SU-DHL-6 (cell line): ENCODE data around the gene VWA8.

ENCODE experiments used
- H2AFZ ChIP-seq: fragments of 200-600 bp; sonication (generic); 2 replicates; pipeline ENCODE4 v1.6.1; 2014; ENCODE audit warnings: low read depth, mild to moderate bottlenecking, moderate library complexity, mixed read lengths, antibody characterized with exemption, low read length; ENCODE audit not compliant: severe bottlenecking
- H3F3A ChIP-seq: fragments of 200-600 bp; shearing (Covaris generic); 2 replicates; pipeline ENCODE4 v1.6.0; 2016; ENCODE audit warnings: antibody characterized with exemption, mild to moderate bottlenecking; ENCODE audit not compliant: insufficient read depth
- H3K27ac ChIP-seq: fragments of 200-600 bp; sonication (generic); 2 replicates; pipeline ENCODE4 v1.5.1; 2016; ENCODE audit warnings: low read depth, mild to moderate bottlenecking, low read length, moderate library complexity, mixed read lengths
- H3K27me3 ChIP-seq: fragments of 200-600 bp; sonication (generic), shearing (Covaris generic); 2 replicates; pipeline ENCODE4 v1.6.0; 2014; ENCODE audit warnings: mild to moderate bottlenecking, low read length
- H3K36me3 ChIP-seq: fragments of 200-600 bp; sonication (generic); 2 replicates; pipeline ENCODE4 v1.6.1; 2014; ENCODE audit warnings: mild to moderate bottlenecking, low read length, mixed read lengths
- H3K4me2 ChIP-seq: fragments of 300-600, 200-600 bp; shearing (Covaris generic), sonication (generic); 2 replicates; pipeline ENCODE4 v1.6.0; 2014; ENCODE audit warnings: low read length, low read depth, mild to moderate bottlenecking; ENCODE audit not compliant: poor library complexity, severe bottlenecking
- H3K4me3 ChIP-seq: fragments of 200-600 bp; sonication (generic); 2 replicates; pipeline ENCODE4 v1.5.1; 2014; ENCODE audit warnings: antibody characterized with exemption, low read length, mild to moderate bottlenecking, mixed read lengths; ENCODE audit not compliant: insufficient read depth, poor library complexity, severe bottlenecking
- H3K79me2 ChIP-seq: fragments of 200-600 bp; sonication (generic); 2 replicates; pipeline ENCODE4 v1.6.1; 2014; ENCODE audit warnings: mild to moderate bottlenecking, low read length, moderate library complexity; ENCODE audit not compliant: insufficient read depth
- H3K9ac ChIP-seq: fragments of 200-600 bp; sonication (generic); 2 replicates; pipeline ENCODE4 v1.7.0; 2014; ENCODE audit warnings: mild to moderate bottlenecking, low read length
- H3K9me2 ChIP-seq: fragments of 200-600 bp; sonication (generic); replicated peaks from 2 replicates; pipeline ENCODE4 v1.6.1; 2014; ENCODE audit warnings: low read length; ENCODE audit not compliant: insufficient read depth
- H3K9me3 ChIP-seq: fragments of 200-600 bp; sonication (generic); 2 replicates; pipeline ENCODE4 v1.6.1; 2014; ENCODE audit warnings: low read length, mixed read lengths; ENCODE audit not compliant: insufficient read depth
- H4K20me1 ChIP-seq: fragments of 200-600 bp; sonication (generic); 2 replicates; pipeline ENCODE4 v1.6.1; 2014; ENCODE audit warnings: low read depth, mild to moderate bottlenecking, antibody characterized with exemption, low read length, moderate library complexity, mixed read lengths
- EZH2phosphoT487 ChIP-seq: fragments of 200-600 bp; sonication (generic), shearing (Covaris generic); conservative IDR thresholded peaks from 2 replicates; pipeline ENCODE4 v1.6.1; 2018; ENCODE audit warnings: mild to moderate bottlenecking, antibody characterized with exemption, low read length, moderate library complexity, mixed read lengths
- TF ChIP-seq, protein P1 (sequence below): fragments of 200-600 bp; sonication (generic); IDR thresholded peaks from one replicate; pipeline ENCODE4 v1.5.1; 2017; ENCODE audit warnings: antibody characterized with exemption, mild to moderate bottlenecking, low read length, moderate library complexity; ENCODE audit not compliant: insufficient read depth, poor library complexity, severe bottlenecking

VWA8 gene

GRCh38 chr13:41970918-41971317 is 10.0 kb upstream of the VWA8 start:
- H3K27ac ChIP-seq: no peak overlapping the region
- TF ChIP-seq, protein P1, sequence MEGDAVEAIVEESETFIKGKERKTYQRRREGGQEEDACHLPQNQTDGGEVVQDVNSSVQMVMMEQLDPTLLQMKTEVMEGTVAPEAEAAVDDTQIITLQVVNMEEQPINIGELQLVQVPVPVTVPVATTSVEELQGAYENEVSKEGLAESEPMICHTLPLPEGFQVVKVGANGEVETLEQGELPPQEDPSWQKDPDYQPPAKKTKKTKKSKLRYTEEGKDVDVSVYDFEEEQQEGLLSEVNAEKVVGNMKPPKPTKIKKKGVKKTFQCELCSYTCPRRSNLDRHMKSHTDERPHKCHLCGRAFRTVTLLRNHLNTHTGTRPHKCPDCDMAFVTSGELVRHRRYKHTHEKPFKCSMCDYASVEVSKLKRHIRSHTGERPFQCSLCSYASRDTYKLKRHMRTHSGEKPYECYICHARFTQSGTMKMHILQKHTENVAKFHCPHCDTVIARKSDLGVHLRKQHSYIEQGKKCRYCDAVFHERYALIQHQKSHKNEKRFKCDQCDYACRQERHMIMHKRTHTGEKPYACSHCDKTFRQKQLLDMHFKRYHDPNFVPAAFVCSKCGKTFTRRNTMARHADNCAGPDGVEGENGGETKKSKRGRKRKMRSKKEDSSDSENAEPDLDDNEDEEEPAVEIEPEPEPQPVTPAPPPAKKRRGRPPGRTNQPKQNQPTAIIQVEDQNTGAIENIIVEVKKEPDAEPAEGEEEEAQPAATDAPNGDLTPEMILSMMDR: no peak
- TF ChIP-seq EZH2phosphoT487: no peak
- H3K79me2 ChIP-seq: no peaks in the 10 kb centered on the region
- no peak overlapping the region for H3K9ac ChIP-seq
- H3K9me2 ChIP-seq: no peaks in the 10 kb centered on the region
- H3K4me3 ChIP-seq: no peak overlapping the region
- H2AFZ ChIP-seq: no peak overlapping the region
- no peaks in the 10 kb centered on the region for H4K20me1 ChIP-seq
- no peaks in the 10 kb centered on the region for H3K36me3 ChIP-seq
- no peaks in the 10 kb centered on the region for H3K9me3 ChIP-seq
- H3K27me3 ChIP-seq: no peaks in the 10 kb centered on the region
- H3F3A ChIP-seq: no peaks in the 10 kb centered on the region
- H3K4me2 ChIP-seq: no peak overlapping the region

- H3K4me3 ChIP-seq: no peak overlapping the region
- no peaks in the 10 kb centered on the region for H3F3A ChIP-seq
- no peaks in the 10 kb centered on the region for H3K79me2 ChIP-seq
- no peak overlapping the region for H3K27ac ChIP-seq
- H2AFZ ChIP-seq: no peak overlapping the region
- H3K9ac ChIP-seq: no peak overlapping the region
- H3K4me2 ChIP-seq: no peak overlapping the region
- no peaks in the 10 kb centered on the region for H4K20me1 ChIP-seq
- H3K27me3 ChIP-seq: no peaks in the 10 kb centered on the region
- TF ChIP-seq, protein P1: no peak
- no peak for TF ChIP-seq EZH2phosphoT487
- H3K9me2 ChIP-seq: no peaks in the 10 kb centered on the region
- H3K36me3 ChIP-seq: no peaks in the 10 kb centered on the region
- no peaks in the 10 kb centered on the region for H3K9me3 ChIP-seq
Measured at GRCh38 chr13:41970022-41970421, 9.1 kb upstream of the VWA8 start.

DNA sequence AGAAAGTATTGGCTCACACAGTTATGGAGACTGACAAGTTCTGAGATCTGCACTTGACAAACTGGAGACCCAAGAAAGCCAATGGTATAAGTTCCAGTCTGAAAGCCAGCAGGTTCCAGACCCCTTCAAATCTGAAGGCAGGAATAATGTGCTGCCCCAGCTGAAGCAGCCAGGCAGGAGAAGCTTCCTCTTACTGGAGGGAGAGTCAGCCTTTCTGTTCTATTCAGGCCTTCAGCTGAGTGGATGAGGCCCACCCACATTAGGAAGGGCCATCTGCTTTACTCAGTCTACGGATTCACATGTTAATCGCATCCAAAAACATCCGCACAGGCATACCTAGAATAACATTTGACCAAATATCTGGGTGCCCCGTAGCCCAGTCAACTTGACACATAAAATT is 8.2 kb upstream of the VWA8 start:
- no peaks in the 10 kb centered on the region for H3F3A ChIP-seq
- no peaks in the 10 kb centered on the region for H3K27me3 ChIP-seq
- no peak overlapping the region for H3K4me2 ChIP-seq
- H4K20me1 ChIP-seq: no peaks in the 10 kb centered on the region
- H3K9me2 ChIP-seq: no peaks in the 10 kb centered on the region
- no peaks in the 10 kb centered on the region for H3K9me3 ChIP-seq
- no peak overlapping the region for H3K4me3 ChIP-seq
- H3K36me3 ChIP-seq: no peaks in the 10 kb centered on the region
- TF ChIP-seq, protein P1: no peak
- TF ChIP-seq EZH2phosphoT487: no peak
- H3K9ac ChIP-seq: no peak overlapping the region
- no peak overlapping the region for H3K27ac ChIP-seq
- no peak overlapping the region for H2AFZ ChIP-seq
- H3K79me2 ChIP-seq: no peaks in the 10 kb centered on the region
